Daoy (cell line): ENCODE results near the gene LRRC4C. TPM values are rescaled to one million over a fixed set of nuclear protein-coding genes. Genes with fewer than 3 reads are reported as not detected.

Source experiments
- DNase-seq: peaks from one replicate; pipeline ENCODE4 v3.0.0-alpha.2; 2015; ENCODE audit warnings: low read depth
- total RNA-seq: library from RNA; depleted of rRNA; stranded (reverse); fragments of >200 nt; shearing (Covaris generic); gene quantifications from 2 replicates; pipeline ENCODE4 v1.2.3, GENCODE V29; 2014

The LRRC4C gene
- total RNA-seq, 1 experiment from 2014 or later, result not detected

GRCh38 chr11:41254966-41255365 lies 204.5 kb downstream of the LRRC4C start:
- DNase-seq, result no peak

DNA sequence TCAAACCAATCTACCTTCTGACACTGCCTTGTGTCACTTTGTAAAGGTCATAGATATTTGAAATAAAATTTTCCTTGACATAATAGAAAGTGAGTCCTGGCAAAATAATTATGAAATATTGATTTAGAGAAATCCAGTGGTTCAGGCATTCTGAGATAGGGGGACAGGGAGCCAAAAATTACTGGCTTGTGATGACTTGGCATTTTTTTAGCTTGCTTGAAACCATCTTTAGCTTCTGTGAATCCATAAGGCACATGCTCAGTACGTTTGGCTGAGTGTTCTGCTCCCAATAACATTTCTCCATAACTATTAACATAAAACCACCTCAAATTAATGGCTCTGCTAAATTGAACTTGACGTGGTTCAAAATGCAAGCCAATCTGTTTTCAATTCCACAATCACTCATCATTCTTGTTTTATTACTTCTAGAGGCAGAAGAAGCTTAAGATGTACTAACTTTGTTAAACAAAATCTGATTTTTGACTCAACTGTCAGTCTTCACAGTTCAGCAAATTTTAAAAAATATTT lies 209.0 kb downstream of the LRRC4C start:
- no peak for DNase-seq

DNA sequence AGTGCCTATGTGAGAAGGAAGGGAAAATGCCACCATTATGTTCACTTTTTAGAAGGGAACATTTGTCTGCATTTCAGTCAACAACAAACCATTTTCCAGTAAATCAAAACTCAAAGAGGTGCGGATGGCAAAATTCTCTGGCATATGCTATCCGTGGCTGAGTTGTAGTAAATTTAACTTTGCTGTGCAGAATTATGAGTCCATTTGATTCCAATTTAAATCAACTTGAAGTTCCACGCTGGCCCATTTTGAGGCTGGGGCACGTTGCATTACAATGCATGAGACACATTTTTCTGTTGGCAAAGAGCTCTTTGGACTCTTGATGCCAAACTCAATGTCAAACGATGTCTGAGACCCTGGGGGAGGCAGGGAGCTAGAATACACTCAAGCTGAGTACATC lies 211.8 kb downstream of the LRRC4C start:
- no peak for DNase-seq

- DNase-seq, result no peak
Observed at GRCh38 chr11:41246399-41246745, 213.1 kb downstream of the LRRC4C start.

DNA sequence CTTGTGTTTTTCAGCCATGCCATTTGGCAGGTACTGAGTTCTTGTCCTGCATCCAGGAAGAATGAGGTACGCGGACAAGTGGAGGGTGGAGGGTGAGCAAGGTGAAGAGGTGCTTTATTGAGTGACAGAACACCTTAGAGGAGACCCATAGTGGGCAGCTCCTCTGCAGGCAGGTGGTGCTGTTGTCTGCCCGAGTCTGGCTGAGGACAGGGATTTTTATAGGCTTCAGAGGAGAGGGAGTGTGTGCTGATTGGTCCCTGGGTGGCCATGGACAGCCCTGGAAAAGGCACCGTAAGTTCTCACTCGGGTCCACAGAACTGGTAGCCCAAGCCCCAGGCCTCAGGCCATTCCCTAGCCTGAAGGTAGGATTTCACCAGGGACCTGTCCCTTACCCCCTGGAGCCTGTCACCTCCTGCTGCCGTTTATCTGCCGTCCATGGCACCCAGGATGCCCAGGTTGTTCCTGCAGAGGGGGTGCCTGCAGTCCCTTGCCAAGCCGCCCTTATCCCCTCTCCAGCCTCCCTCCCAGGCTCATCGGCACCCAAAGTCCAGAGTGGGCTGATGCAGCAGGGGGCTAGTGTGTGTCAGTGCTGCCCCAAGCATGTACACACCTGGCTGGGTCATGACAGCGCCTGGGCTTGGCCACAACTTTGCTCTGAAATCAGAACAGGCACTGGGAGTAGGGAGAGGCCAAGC lies 213.6 kb downstream of the LRRC4C start:
- DNase-seq, result no peak

DNA sequence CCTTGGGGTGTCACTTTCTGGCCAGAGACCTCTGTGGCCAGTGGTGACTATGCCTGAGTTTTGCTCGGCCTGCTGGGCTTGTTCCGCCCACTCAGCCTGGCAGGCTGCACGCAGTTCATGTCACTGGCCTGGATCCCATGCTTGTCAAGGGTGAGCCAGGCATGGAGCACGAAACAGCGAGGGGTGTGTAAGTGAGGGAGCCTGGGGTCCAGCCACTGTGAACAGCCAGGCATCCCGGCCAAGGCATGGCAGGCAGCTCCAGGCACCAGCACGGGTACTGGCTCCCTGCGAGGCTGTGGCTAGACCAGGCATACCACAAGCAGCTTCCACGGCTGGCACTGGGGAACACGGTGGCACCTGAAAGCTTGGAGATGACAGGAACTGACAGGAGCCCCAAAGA lies 214.3 kb downstream of the LRRC4C start:
- no peak for DNase-seq

DNA sequence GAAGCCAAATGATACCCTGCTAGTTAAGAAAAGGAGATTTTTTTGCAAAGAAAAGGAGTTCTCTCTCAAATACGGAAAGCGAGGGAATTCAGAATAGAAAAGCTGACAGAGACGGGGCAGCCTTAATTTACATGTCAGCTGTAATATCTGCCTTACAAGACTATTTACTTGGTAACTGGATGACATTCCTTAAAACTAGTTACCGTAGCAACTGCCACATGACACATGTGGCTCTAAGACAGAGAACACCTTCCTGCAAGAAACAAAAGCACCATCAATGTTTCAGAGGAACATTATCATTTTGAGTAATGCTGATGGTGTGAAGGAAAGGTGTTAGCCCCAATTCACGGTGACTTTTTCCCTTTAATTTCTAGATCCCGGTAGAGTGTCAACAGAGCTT lies 222.1 kb downstream of the LRRC4C start:
- no peak for DNase-seq

DNA sequence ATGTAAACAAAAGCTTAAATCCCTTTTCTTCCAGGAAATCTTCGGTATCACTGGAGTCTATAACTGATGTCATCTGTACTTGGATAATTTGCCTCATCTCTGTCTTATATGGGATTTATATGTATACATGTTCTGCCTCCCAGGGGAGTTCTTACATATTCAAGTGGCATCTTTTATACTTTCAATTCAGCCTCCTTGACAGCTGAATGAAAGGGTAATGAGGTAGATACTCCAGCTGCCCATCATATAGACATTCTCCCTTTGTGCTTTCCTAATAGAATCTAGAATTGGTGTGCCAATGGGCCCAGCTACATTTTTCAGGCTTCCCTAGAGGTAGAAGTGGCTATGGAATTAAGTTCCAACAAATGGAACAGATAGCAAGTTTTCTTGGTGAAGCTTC lies 223.8 kb downstream of the LRRC4C start:
- no peak for DNase-seq

DNA sequence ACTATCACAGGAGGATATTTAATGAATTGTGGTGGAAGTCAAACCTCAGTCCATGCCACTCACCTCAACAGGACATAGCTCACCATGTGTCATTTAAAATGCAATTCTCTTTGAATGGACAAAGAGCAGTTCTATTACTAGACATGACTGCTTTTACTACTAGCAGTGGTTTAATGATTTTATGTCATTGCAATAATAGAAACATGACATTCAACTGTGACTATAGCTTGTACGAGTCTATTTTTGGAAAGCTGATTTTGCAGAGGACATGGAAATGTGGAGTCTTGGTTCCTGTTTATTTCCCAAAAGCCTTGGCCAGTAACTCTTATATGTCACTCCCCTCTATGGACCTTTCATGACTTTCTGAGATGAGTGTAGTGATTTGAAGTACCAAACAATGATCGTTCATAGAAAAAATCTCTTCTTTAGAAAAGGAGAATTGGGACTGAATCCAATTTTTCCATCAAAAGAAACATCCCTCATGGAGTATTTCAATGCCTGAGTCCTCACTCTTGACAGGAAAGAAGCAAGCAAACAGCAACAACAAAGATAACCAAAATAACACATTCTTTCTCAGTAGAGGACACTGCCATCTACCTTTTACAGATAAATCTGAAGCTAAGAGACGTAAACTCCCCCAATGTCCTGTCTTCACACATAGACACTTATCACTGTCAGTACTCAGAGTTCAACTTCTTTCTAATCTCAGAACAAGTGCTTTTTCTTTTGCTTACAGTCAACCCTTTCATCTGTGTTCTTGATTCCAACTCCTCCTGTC lies 233.4 kb downstream of the LRRC4C start:
- no peak for DNase-seq

GRCh38 chr11:41222236-41222635 lies 237.2 kb downstream of the LRRC4C start:
- no peak for DNase-seq

- DNase-seq, result no peak
Observed at GRCh38 chr11:41206388-41206787, 253.1 kb downstream of the LRRC4C start.

- DNase-seq, result no peak
Observed at GRCh38 chr11:41201156-41201555, 258.3 kb downstream of the LRRC4C start.

- DNase-seq, result no peak
Observed at GRCh38 chr11:41190437-41191082, 268.9 kb downstream of the LRRC4C start.

- no peak for DNase-seq
Observed at GRCh38 chr11:41189701-41190436, 269.6 kb downstream of the LRRC4C start.

- no peak for DNase-seq
Observed at GRCh38 chr11:41177791-41178190, 281.7 kb downstream of the LRRC4C start.

- DNase-seq, result no peak
Observed at GRCh38 chr11:41175304-41175972, 284.0 kb downstream of the LRRC4C start.

DNA sequence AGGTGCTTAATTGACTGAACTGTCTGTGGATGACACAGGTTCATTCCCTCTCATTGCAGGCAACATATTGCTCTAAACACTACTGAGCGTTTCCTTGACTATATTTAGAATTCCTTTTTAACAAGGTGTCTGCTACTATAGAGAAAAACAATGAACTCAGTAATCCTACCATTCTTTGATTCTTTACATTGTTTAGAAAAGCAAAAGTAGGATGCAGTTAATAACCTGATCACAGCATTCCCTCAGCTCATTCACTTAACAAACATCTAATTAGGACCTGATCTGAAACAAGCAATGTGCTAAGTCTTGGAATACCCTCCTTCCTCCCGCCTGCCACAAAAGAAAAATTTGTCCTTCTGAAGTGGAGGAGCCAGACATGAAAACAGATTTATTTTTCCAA lies 313.1 kb downstream of the LRRC4C start:
- DNase-seq, result no peak

DNA sequence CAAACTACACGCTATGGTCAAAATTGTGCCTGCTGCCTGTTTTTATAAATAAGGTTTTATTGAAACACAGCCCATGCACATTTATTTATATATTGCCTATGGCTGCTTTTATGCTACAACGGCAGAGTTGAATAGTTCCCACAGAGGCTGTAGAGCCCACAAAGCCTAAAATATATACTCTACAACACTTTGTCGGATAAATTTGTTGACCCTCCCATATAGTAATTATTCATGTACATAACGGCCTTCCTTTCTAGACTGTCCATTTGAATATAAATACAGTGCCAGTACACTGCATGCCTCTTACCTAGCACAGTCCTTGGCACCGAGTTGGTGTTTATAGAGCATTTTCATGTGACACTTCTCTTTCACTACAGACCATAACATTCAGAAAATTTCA lies 314.0 kb downstream of the LRRC4C start:
- no peak for DNase-seq

GRCh38 chr11:41134971-41135370 lies 324.5 kb downstream of the LRRC4C start:
- DNase-seq, result no peak

DNA sequence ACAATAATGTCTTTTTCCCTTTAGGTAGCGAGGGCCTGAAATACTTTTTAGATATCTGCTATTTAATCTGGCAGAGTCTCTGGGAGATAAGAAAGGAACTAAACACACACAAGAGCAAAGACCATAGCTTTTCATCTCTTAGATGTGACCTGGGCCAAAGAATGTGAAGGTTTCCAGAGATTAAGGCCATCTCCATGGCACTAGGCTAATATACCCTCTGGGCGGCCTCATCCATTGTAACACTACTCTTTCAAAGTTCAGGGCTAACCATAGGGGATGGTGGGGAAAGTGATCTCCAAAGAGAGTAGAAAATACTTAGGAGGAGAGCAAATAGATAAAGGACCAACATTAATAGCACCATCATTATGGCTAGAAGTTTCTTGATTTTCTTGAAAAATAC lies 326.4 kb downstream of the LRRC4C start:
- DNase-seq, result no peak

- DNase-seq, result no peak
Observed at GRCh38 chr11:41121600-41121999, 337.9 kb downstream of the LRRC4C start.

DNA sequence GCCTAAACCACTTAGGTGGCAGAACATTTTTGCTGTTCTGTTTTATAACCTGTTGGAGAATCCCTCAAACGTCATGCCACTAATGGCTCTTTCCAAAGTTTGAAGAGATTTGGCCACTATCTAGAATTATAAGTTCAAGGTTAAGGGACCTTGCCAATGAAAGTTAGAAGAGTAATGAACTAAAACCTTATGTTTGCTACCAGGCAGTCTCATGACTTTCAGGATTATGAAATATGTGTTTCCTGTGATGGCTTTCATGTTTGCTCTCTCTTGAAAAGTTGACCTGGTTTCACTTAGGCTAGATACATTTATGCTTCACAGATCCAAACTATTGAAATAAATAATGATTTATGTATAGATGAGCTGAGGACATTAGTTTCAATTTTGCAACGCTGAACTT lies 340.0 kb downstream of the LRRC4C start:
- no peak for DNase-seq
